HEK293 (cell line): ENCODE measurements around the gene RITA1.

Experiments
- ZNF138 ChIP-seq: fragments of 450-650 bp; formaldehyde crosslinking; IDR thresholded peaks from 2 replicates; pipeline ENCODE4 v1.5.1; 2016; ENCODE audit warnings: missing biosample characterization, missing genetic modification characterization, borderline replicate concordance
- ZNF350 ChIP-seq: fragments of 450-650 bp; formaldehyde crosslinking; IDR thresholded peaks from 2 replicates; pipeline ENCODE4 v1.5.0; 2017; ENCODE audit warnings: missing biosample characterization, mild to moderate bottlenecking, missing genetic modification characterization
- ZNF561 ChIP-seq: fragments of 450-650 bp; IDR thresholded peaks from 2 replicates; pipeline ENCODE4 v1.5.1; 2018; ENCODE audit warnings: missing biosample characterization, missing genetic modification characterization, borderline replicate concordance
- TF ChIP-seq, protein P1 (sequence below): fragments of 450-650 bp; formaldehyde crosslinking; IDR thresholded peaks from 2 replicates; pipeline ENCODE4 v1.5.1; 2016; ENCODE audit warnings: missing biosample characterization, missing genetic modification characterization
- TF ChIP-seq, protein P2 (sequence below): fragments of 450-650 bp; formaldehyde crosslinking; IDR thresholded peaks from 2 replicates; pipeline ENCODE4 v1.5.1; 2016; ENCODE audit warnings: missing biosample characterization, missing genetic modification characterization
- TF ChIP-seq, protein P3 (sequence below): fragments of 450-650 bp; formaldehyde crosslinking; IDR thresholded peaks from 2 replicates; pipeline ENCODE4 v1.5.1; 2016; ENCODE audit warnings: missing biosample characterization, missing genetic modification characterization

DNA sequence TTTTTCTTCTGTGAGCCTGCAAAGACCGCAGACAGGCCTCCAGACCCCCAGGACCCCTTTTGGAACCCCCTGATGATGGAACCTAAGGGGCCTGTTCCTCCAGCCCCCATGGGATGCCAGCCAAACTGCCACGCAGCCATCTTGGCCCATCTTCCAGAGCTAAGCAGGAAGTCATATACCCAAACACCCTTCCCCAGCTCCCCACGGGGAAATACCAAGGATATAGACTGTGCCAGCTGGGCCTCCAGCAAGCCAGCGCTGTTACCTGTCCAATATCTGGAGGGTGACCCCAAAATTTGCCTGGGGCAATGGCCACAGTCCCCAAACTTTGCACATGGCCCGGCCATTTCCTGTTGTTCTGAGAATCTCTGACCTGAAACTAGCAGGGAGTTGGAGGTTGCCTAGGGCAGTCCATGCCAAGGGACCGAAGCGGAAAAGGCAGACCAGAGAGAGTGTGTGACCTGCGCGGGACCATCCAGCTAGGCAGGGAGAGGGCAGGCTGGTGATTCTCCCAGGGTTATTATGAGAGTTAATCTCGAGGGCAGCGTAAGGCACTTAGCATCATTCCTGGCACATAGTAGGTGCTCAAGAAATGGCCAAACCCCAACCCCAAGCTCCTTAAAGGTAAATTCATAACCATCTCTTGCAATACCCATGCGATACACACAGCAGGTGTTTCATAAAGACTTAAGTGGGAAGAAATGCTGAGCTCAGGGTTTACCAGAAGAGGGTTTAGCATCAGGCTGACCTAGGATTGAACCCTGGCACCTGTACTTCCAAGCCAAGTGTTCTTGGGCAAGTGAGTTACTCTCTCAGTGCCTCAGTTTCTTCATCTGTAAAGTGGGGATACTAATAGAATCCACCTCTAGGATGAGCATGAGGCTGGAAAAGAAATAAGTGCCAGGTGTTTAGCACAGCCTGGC is 47.4 kb upstream of the RITA1 start:
- TF ChIP-seq, protein P1, sequence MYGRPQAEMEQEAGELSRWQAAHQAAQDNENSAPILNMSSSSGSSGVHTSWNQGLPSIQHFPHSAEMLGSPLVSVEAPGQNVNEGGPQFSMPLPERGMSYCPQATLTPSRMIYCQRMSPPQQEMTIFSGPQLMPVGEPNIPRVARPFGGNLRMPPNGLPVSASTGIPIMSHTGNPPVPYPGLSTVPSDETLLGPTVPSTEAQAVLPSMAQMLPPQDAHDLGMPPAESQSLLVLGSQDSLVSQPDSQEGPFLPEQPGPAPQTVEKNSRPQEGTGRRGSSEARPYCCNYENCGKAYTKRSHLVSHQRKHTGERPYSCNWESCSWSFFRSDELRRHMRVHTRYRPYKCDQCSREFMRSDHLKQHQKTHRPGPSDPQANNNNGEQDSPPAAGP (tag by site-specific recombination), result no peak
- TF ChIP-seq ZNF138 (tag by site-specific recombination) (no peak), ZNF561 (tag by site-specific recombination) (no peak), ZNF350 (tag by site-specific recombination) (no peak)
- TF ChIP-seq, protein P2, sequence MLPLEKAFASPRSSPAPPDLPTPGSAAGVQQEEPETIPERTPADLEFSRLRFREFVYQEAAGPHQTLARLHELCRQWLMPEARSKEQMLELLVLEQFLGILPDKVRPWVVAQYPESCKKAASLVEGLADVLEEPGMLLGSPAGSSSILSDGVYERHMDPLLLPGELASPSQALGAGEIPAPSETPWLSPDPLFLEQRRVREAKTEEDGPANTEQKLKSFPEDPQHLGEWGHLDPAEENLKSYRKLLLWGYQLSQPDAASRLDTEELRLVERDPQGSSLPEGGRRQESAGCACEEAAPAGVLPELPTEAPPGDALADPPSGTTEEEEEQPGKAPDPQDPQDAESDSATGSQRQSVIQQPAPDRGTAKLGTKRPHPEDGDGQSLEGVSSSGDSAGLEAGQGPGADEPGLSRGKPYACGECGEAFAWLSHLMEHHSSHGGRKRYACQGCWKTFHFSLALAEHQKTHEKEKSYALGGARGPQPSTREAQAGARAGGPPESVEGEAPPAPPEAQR (tag by site-specific recombination), result no peak
- TF ChIP-seq, protein P3, sequence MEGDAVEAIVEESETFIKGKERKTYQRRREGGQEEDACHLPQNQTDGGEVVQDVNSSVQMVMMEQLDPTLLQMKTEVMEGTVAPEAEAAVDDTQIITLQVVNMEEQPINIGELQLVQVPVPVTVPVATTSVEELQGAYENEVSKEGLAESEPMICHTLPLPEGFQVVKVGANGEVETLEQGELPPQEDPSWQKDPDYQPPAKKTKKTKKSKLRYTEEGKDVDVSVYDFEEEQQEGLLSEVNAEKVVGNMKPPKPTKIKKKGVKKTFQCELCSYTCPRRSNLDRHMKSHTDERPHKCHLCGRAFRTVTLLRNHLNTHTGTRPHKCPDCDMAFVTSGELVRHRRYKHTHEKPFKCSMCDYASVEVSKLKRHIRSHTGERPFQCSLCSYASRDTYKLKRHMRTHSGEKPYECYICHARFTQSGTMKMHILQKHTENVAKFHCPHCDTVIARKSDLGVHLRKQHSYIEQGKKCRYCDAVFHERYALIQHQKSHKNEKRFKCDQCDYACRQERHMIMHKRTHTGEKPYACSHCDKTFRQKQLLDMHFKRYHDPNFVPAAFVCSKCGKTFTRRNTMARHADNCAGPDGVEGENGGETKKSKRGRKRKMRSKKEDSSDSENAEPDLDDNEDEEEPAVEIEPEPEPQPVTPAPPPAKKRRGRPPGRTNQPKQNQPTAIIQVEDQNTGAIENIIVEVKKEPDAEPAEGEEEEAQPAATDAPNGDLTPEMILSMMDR (tag by site-specific recombination), result no peak
